K562 (cell line): ENCODE measurements around the gene ECM2. TPM values are rescaled to one million over a fixed set of nuclear protein-coding genes. Genes with fewer than 3 reads are reported as not detected.

Experiments
- ATAC-seq: fragments of 200-7000 bp; cut with Tn5 transposase; 3 replicates; pipeline ENCODE4 v1.9.1; 2020; ENCODE audit warnings: moderate library complexity
- BruUV-seq: library from RNA; stranded (reverse); fragments of 400-500 nt; replicated peaks from 2 replicates; lab custom pipeline; 2021; lab: Mats Ljungman, UMichigan
- CTCF ChIA-PET: fragments of 300-600 bp; formaldehyde crosslinking; extraction: SDS; loops from one replicate; lab custom pipeline; 2021; ENCODE audit warnings: low intra/inter-chr PET ratio; lab: Yijun Ruan, JAX
- POLR2A ChIA-PET: fragments of 300-600, 350-650 bp; sonication (Branson Sonifier 250); formaldehyde crosslinking; extraction: SDS; loops from one replicate; lab custom pipeline; 2021; ENCODE audit warnings: antibody characterized with exemption, inconsistent platforms; lab: Yijun Ruan, JAX
- DNase-seq, 4 experiments: peaks; one replicate each; pipeline versions ENCODE4 v3.0.0 to v3.0.0-alpha.2; 2011 to 2018; ENCODE audit warnings: low spot score in 3 of 4, mixed read lengths in 3 of 4; ENCODE audit errors: extremely low read depth in 1 of 4
- FAIRE-seq: peaks from 2 replicates; lab custom pipeline; 2011; peaks lifted over from hg19 to GRCh38; lab: Jason Lieb, UNC
- H2AFZ ChIP-seq: 2 replicates; pipeline ENCODE4 v1.6.0; 2011; ENCODE audit warnings: low read depth, low read length, control low read depth, inconsistent platforms
- H3K27ac ChIP-seq: fragments of 200-600 bp; 3 replicates; pipeline ENCODE4 v1.8.0; 2011; ENCODE audit warnings: low read depth, mild to moderate bottlenecking, control low read depth, inconsistent platforms, low read length, moderate library complexity, mixed read lengths; ENCODE audit errors: extremely low read depth
- H3K27me3 ChIP-seq, 2 experiments: fragments of 300-600 bp in 1 of 2; 2 replicates in 1 of 2; 3 replicates in 1 of 2; pipeline versions ENCODE4 v1.6.0 to v1.8.0; 2011; ENCODE audit warnings: inconsistent platforms in 2 of 2, low read length in 2 of 2, mild to moderate bottlenecking in 1 of 2, mixed read lengths in 1 of 2, moderate library complexity in 1 of 2; ENCODE audit not compliant: control insufficient read depth in 2 of 2, insufficient read depth in 2 of 2
- H3K36me3 ChIP-seq: fragments of 300-600 bp; 3 replicates; pipeline ENCODE4 v1.8.0; 2011; ENCODE audit warnings: mild to moderate bottlenecking, low read length, inconsistent platforms; ENCODE audit not compliant: control insufficient read depth, insufficient read depth
- H3K4me1 ChIP-seq, 2 experiments: fragments of 200-600 bp in 1 of 2; replicated peaks in 1 of 2; 2 replicates in 1 of 2; 3 replicates in 1 of 2; pipeline versions ENCODE4 v1.5.1 to v1.8.0; 2011; ENCODE audit warnings: inconsistent platforms in 2 of 2, low read length in 2 of 2, mild to moderate bottlenecking in 1 of 2, mixed read lengths in 1 of 2, moderate library complexity in 1 of 2; ENCODE audit not compliant: control insufficient read depth in 2 of 2, insufficient read depth in 2 of 2
- H3K4me2 ChIP-seq: 2 replicates; pipeline ENCODE4 v1.6.1; 2011; ENCODE audit warnings: low read length, control low read depth, inconsistent platforms, mixed read lengths; ENCODE audit not compliant: insufficient read depth
- H3K4me3 ChIP-seq: fragments of 200-600 bp; sonication (generic), shearing (Covaris generic); 2 replicates; pipeline ENCODE4 v1.5.1; 2016; ENCODE audit warnings: control low read depth, inconsistent platforms
- H3K79me2 ChIP-seq: fragments of 200-600 bp; 3 replicates; pipeline ENCODE4 v1.8.0; 2011; ENCODE audit warnings: low read length, inconsistent platforms; ENCODE audit not compliant: control insufficient read depth, insufficient read depth
- H3K9ac ChIP-seq, 2 experiments: 2 replicates each; pipeline versions ENCODE4 v1.6.0 to v1.6.1; 2011; ENCODE audit warnings: low read depth in 2 of 2, low read length in 2 of 2, control low read depth in 1 of 2, inconsistent platforms in 1 of 2, mild to moderate bottlenecking in 1 of 2, mixed read lengths in 1 of 2; ENCODE audit not compliant: insufficient read depth in 1 of 2
- H3K9me1 ChIP-seq: one replicate; pipeline ENCODE4 v1.6.0; 2011; ENCODE audit warnings: inconsistent platforms, mild to moderate bottlenecking, low read length, moderate library complexity; ENCODE audit not compliant: control insufficient read depth, insufficient read depth
- H3K9me3 ChIP-seq: replicated peaks from 2 replicates; pipeline ENCODE4 v1.5.1; 2011; ENCODE audit warnings: low read depth, low read length, inconsistent platforms; ENCODE audit not compliant: control insufficient read depth, insufficient read depth
- H4K20me1 ChIP-seq: replicated peaks from 2 replicates; pipeline ENCODE4 v1.6.1; 2011; ENCODE audit warnings: low read length, inconsistent platforms, mixed read lengths; ENCODE audit not compliant: control insufficient read depth, insufficient read depth
- ARNT ChIP-seq, 2 experiments: fragments of 450-650 bp; IDR thresholded peaks; 2 replicates each; pipeline ENCODE4 v1.6.1; 2016; ENCODE audit warnings: mild to moderate bottlenecking in 1 of 2
- CCNT2 ChIP-seq: IDR thresholded peaks from 2 replicates; pipeline ENCODE4 v1.6.1; 2011; ENCODE audit warnings: borderline replicate concordance, low read depth, mild to moderate bottlenecking, moderate library complexity, mixed read lengths, low read length; ENCODE audit not compliant: insufficient read length; ENCODE audit errors: extremely low read depth
- ETV1 ChIP-seq: fragments of 450-650 bp; conservative IDR thresholded peaks from 2 replicates; pipeline ENCODE4 v1.6.1; 2016; ENCODE audit warnings: missing genetic modification characterization, control low read depth, low read depth, missing compliant biosample characterization
- MCM5 ChIP-seq: fragments of 450-650 bp; IDR thresholded peaks from 2 replicates; pipeline ENCODE4 v1.6.1; 2016; ENCODE audit warnings: low read depth
- NRF1 ChIP-seq, 2 experiments: fragments of 450-650 bp; IDR thresholded peaks in 1 of 2; conservative IDR thresholded peaks in 1 of 2; 2 replicates each; pipeline ENCODE4 v1.6.1; 2014; ENCODE audit warnings: mild to moderate bottlenecking in 2 of 2
- PHB ChIP-seq: fragments of 250-450 bp; sonication (Bioruptor Pico); IDR thresholded peaks from 2 replicates; pipeline ENCODE4 v1.5.0; 2021
- PHF8 ChIP-seq: fragments of 200-600 bp; sonication (generic); IDR thresholded peaks from 2 replicates; pipeline ENCODE4 v1.6.1; 2012; ENCODE audit warnings: mixed run types, mild to moderate bottlenecking, inconsistent platforms, low read length, moderate library complexity, borderline replicate concordance
- RAD51 ChIP-seq: fragments of 450-650 bp; IDR thresholded peaks from 2 replicates; pipeline ENCODE4 v1.7.1; 2016; ENCODE audit warnings: low read depth, mild to moderate bottlenecking, borderline replicate concordance
- RFX7 ChIP-seq: fragments of 250-450 bp; sonication (Bioruptor Pico); IDR thresholded peaks from 2 replicates; pipeline ENCODE4 v1.5.1; 2021; ENCODE audit warnings: mild to moderate bottlenecking
- ZFX ChIP-seq: sonication (generic); formaldehyde crosslinking; IDR thresholded peaks from 2 replicates; pipeline ENCODE4 v1.8.0; 2022; ENCODE audit warnings: mild to moderate bottlenecking, missing genetic modification reagents, moderate library complexity
- ZNF133 ChIP-seq: fragments of 250-450 bp; sonication (Bioruptor Pico); IDR thresholded peaks from 2 replicates; pipeline ENCODE4 v1.4.0; 2020; ENCODE audit warnings: mild to moderate bottlenecking
- WGBS: fragments of 100-300 bp; shearing (Covaris generic); methylation state at CpG from one replicate; pipeline ENCODE4 v1.1.6; 2016; ENCODE audit warnings: low coverage, mixed read lengths; ENCODE audit not compliant: insufficient coverage; ENCODE audit errors: missing lambda C conversion rate; 5-methylcytosine and 5-hydroxymethylcytosine counted together
- in situ Hi-C: fragments of 300-500 bp; cut with MboI; formaldehyde crosslinking; loops from 4 replicates; pipeline ENCODE4 v1.15.0; 2018; ENCODE audit warnings: inconsistent platforms, mixed read lengths
- intact Hi-C: fragments of 100-400 bp; cut with micrococcal nuclease; formaldehyde crosslinking; loops from 2 replicates; pipeline ENCODE4 v1.14.2; 2022
- polyA plus RNA-seq, 8 experiments: library from polyadenylated mRNA; depleted of rRNA in 4 of 8; stranded (reverse) in 5 of 8; unstranded in 3 of 8; fragments of >200 nt; fragmentation: Nextera tagmentation in 2 of 8; fragmentation: Illumina TruSeq in 1 of 8; extraction: Ambion mirVana in 2 of 8; extraction: Trizol in 1 of 8; gene quantifications; 2 replicates each; pipeline versions ENCODE4 v1.2.1 to v1.2.3, GENCODE V29; 2011 to 2014; ENCODE audit warnings: inconsistent platforms in 1 of 8, missing spikeins in 1 of 8
- total RNA-seq, 7 experiments: library from RNA; depleted of rRNA in 6 of 7; stranded (reverse); fragments of >200 nt in 6 of 7; fragmentation: Illumina TruSeq in 2 of 7; extraction: Trizol in 2 of 7; gene quantifications; 2 replicates each; pipeline versions ENCODE4 v1.2.1 to v1.2.3, GENCODE V29; 2011 to 2021; ENCODE audit warnings: low replicate concordance in 1 of 7
- TF ChIP-seq, protein P1 (sequence below): sonication (generic); formaldehyde crosslinking; IDR thresholded peaks from 2 replicates; pipeline ENCODE4 v1.8.0; 2022; ENCODE audit warnings: mild to moderate bottlenecking, low read depth, missing genetic modification reagents
- TF ChIP-seq, protein P2 (sequence below), 2 experiments: fragments of 450-650 bp in 1 of 2; IDR thresholded peaks; 2 replicates each; pipeline ENCODE4 v1.6.1; 2011 to 2017; ENCODE audit warnings: low read depth in 2 of 2, antibody characterized with exemption in 1 of 2, borderline replicate concordance in 1 of 2, low read length in 1 of 2, mild to moderate bottlenecking in 1 of 2, mixed read lengths in 1 of 2; ENCODE audit not compliant: control insufficient read depth in 1 of 2
- TF ChIP-seq, protein P3 (sequence below): fragments of 450-650 bp; IDR thresholded peaks from 2 replicates; pipeline ENCODE4 v1.7.0; 2016; ENCODE audit warnings: borderline replicate concordance
- TF ChIP-seq, protein P4 (sequence below): fragments of 250-450 bp; sonication (Bioruptor Pico); IDR thresholded peaks from 2 replicates; pipeline ENCODE4 v1.4.0; 2020; ENCODE audit warnings: mild to moderate bottlenecking, moderate library complexity

ECM2 gene
- total and polyA plus RNA-seq, 9 of the 15 experiments (the other 6 are each of a cell fraction or from before 2014, with no cell fraction given): 0.03 to 0.07 TPM; not detected in 7

DNA sequence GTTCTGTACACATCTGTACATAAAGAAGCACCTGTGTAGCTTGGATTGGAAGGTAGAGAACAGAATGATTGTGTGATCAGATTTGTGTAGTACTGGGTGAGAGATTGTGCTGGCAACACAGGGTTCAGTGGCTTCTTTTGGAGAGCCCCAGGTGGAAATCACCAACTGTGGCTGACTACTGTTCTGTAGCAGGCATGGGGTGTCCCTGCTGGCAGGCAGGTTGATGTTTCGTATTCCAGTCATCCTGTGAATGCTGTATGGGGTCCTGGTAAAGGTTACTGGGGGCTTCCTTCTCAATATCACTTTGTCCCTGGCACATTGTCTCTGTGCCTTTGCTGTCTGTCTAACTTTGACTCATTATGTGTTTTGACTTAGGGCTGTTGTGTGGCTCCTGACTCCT lies 58.8 kb downstream of the ECM2 start:
- no peaks in the 10 kb centered on the region for H3K27me3 ChIP-seq
- FAIRE-seq (no peak), ATAC-seq (no peak), DNase-seq (no peak)
- H3K4me3 ChIP-seq: no peak overlapping the region
- 88% methylated on average over 1 of the region's 1 CpG for WGBS
- BruUV-seq: no TSS peak
- H3K9me3 ChIP-seq: no peaks in the 10 kb centered on the region
- H3K4me1 ChIP-seq: no peaks in the 10 kb centered on the region; a peak in 1 of 5 replicates
- no peak overlapping the region for H3K9ac ChIP-seq
- no peaks in the 10 kb centered on the region for H4K20me1 ChIP-seq
- in situ Hi-C loops: no loop called here
- no peaks in the 10 kb centered on the region for H3K79me2 ChIP-seq
- H3K36me3 ChIP-seq: no peaks in the 10 kb centered on the region
- H3K27ac ChIP-seq: no peak overlapping the region
- no peaks in the 10 kb centered on the region for H3K9me1 ChIP-seq
- intact Hi-C loops: no loop called here
- ChIA-PET POLR2A (interaction anchor here (1.7 kb wide), 2 partner anchors 9 kb away, joined by 4 to 9 read pairs; no protein-coding TSS in a partner anchor), CTCF (no interaction called here)
- no peak overlapping the region for H3K4me2 ChIP-seq
- no peak overlapping the region for H2AFZ ChIP-seq
- TF ChIP-seq CCNT2 (no peak), PHF8 (no peak), ETV1 (tag) (no peak), PHB (CRISPR knock-in tag) (no peak), RAD51 (no peak), NRF1 (conservative IDR thresholded peaks at IDR 0.05 in 1 of 2, IDR thresholded peaks at IDR 0.05 in 1 of 2) (no peak), ZNF133 (no peak), ZFX (CRISPR knock-in tag) (no peak), RFX7 (CRISPR knock-in tag) (no peak), ARNT (IDR thresholded peaks at IDR 0.05) (no peak), MCM5 (no peak)
- TF ChIP-seq, protein P1, sequence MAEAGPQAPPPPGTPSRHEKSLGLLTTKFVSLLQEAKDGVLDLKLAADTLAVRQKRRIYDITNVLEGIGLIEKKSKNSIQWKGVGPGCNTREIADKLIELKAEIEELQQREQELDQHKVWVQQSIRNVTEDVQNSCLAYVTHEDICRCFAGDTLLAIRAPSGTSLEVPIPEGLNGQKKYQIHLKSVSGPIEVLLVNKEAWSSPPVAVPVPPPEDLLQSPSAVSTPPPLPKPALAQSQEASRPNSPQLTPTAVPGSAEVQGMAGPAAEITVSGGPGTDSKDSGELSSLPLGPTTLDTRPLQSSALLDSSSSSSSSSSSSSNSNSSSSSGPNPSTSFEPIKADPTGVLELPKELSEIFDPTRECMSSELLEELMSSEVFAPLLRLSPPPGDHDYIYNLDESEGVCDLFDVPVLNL (CRISPR knock-in tag): no peak
- TF ChIP-seq, protein P2, sequence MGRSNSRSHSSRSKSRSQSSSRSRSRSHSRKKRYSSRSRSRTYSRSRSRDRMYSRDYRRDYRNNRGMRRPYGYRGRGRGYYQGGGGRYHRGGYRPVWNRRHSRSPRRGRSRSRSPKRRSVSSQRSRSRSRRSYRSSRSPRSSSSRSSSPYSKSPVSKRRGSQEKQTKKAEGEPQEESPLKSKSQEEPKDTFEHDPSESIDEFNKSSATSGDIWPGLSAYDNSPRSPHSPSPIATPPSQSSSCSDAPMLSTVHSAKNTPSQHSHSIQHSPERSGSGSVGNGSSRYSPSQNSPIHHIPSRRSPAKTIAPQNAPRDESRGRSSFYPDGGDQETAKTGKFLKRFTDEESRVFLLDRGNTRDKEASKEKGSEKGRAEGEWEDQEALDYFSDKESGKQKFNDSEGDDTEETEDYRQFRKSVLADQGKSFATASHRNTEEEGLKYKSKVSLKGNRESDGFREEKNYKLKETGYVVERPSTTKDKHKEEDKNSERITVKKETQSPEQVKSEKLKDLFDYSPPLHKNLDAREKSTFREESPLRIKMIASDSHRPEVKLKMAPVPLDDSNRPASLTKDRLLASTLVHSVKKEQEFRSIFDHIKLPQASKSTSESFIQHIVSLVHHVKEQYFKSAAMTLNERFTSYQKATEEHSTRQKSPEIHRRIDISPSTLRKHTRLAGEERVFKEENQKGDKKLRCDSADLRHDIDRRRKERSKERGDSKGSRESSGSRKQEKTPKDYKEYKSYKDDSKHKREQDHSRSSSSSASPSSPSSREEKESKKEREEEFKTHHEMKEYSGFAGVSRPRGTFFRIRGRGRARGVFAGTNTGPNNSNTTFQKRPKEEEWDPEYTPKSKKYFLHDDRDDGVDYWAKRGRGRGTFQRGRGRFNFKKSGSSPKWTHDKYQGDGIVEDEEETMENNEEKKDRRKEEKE (IDR thresholded peaks at IDR 0.05; ENCODE audit: borderline replicate concordance in 1 of 2, control insufficient read depth in 1 of 2, low read depth in 2 of 2, low read length in 1 of 2): no peak
- TF ChIP-seq, protein P3, sequence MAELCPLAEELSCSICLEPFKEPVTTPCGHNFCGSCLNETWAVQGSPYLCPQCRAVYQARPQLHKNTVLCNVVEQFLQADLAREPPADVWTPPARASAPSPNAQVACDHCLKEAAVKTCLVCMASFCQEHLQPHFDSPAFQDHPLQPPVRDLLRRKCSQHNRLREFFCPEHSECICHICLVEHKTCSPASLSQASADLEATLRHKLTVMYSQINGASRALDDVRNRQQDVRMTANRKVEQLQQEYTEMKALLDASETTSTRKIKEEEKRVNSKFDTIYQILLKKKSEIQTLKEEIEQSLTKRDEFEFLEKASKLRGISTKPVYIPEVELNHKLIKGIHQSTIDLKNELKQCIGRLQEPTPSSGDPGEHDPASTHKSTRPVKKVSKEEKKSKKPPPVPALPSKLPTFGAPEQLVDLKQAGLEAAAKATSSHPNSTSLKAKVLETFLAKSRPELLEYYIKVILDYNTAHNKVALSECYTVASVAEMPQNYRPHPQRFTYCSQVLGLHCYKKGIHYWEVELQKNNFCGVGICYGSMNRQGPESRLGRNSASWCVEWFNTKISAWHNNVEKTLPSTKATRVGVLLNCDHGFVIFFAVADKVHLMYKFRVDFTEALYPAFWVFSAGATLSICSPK: no peak
- TF ChIP-seq, protein P4, sequence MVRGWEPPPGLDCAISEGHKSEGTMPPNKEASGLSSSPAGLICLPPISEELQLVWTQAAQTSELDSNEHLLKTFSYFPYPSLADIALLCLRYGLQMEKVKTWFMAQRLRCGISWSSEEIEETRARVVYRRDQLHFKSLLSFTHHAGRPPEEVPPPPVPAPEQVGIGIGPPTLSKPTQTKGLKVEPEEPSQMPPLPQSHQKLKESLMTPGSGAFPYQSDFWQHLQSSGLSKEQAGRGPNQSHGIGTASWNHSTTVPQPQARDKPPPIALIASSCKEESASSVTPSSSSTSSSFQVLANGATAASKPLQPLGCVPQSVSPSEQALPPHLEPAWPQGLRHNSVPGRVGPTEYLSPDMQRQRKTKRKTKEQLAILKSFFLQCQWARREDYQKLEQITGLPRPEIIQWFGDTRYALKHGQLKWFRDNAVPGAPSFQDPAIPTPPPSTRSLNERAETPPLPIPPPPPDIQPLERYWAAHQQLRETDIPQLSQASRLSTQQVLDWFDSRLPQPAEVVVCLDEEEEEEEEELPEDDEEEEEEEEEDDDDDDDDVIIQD (CRISPR knock-in tag): no peak
